Measurements from ENCODE around the gene UBE2E2.

Gene UBE2E2

GRCh38 chr3:23629181-23629894 is 426.2 kb downstream of the UBE2E2 start:
- Histone ChIP-seq H2AFZ (ENCODE audit: low read length) (no peak overlapping the region), H3F3A (ENCODE audit: insufficient read depth, low read length) (no peaks in the 10 kb centered on the region), H3K27me3 (ENCODE audit: insufficient read depth, low read length) (no peaks in the 10 kb centered on the region), H4K20me1 (ENCODE audit: insufficient read depth, low read length) (no peaks in the 10 kb centered on the region), H3K4me3 (ENCODE audit: low read depth, low read length, poor library complexity, severe bottlenecking) (no peak overlapping the region), H3K4me1 (ENCODE audit: insufficient read depth, low read length, severe bottlenecking) (no peaks in the 10 kb centered on the region), H3K9me2 (ENCODE audit: low read depth, low read length) (no peaks in the 10 kb centered on the region), H3K79me2 (ENCODE audit: insufficient read depth, low read length) (no peaks in the 10 kb centered on the region), H3K36me3 (ENCODE audit: insufficient read depth, low read length) (no peaks in the 10 kb centered on the region), H3K27ac (ENCODE audit: low read depth, low read length, poor library complexity, severe bottlenecking) (no peak overlapping the region), H3K9ac (ENCODE audit: low read length) (no peak overlapping the region), H3K9me3 (ENCODE audit: low read length) (no peaks in the 10 kb centered on the region), H3K4me2 (ENCODE audit: low read length) (no peak overlapping the region)
- TF ChIP-seq EZH2 (IDR thresholded peaks at IDR 0.05; ENCODE audit: borderline replicate concordance, low read length) (no peak), CTCF (IDR thresholded peaks at IDR 0.05; ENCODE audit: low read length) (no peak)

- no peak overlapping the region for H3K27ac ChIP-seq (ENCODE audit: low read depth, low read length, poor library complexity, severe bottlenecking)
- no peak overlapping the region for H3K9ac ChIP-seq (ENCODE audit: low read length)
- H3K9me3 ChIP-seq (ENCODE audit: low read length) = peaks cover 6% of the 10 kb centered on the region; the same call in 1 of the 2 replicates
- no peak overlapping the region for H2AFZ ChIP-seq (ENCODE audit: low read length)
- H3F3A ChIP-seq (ENCODE audit: insufficient read depth, low read length) = no peaks in the 10 kb centered on the region
- H3K4me3 ChIP-seq (ENCODE audit: low read depth, low read length, poor library complexity, severe bottlenecking) = no peak overlapping the region
- no peaks in the 10 kb centered on the region for H3K36me3 ChIP-seq (ENCODE audit: insufficient read depth, low read length)
- no peak for TF ChIP-seq CTCF (IDR thresholded peaks at IDR 0.05; ENCODE audit: low read length)
- no peak overlapping the region for H3K4me2 ChIP-seq (ENCODE audit: low read length)
- no peaks in the 10 kb centered on the region for H3K4me1 ChIP-seq (ENCODE audit: insufficient read depth, low read length, severe bottlenecking)
- no peaks in the 10 kb centered on the region for H3K79me2 ChIP-seq (ENCODE audit: insufficient read depth, low read length)
- H3K9me2 ChIP-seq (ENCODE audit: low read depth, low read length) = no peaks in the 10 kb centered on the region
- no peaks in the 10 kb centered on the region for H4K20me1 ChIP-seq (ENCODE audit: insufficient read depth, low read length)
- H3K27me3 ChIP-seq (ENCODE audit: insufficient read depth, low read length) = no peaks in the 10 kb centered on the region
Measured at GRCh38 chr3:23633261-23633960, 430.3 kb downstream of the UBE2E2 start.

GRCh38 chr3:23637339-23637738 is 434.2 kb downstream of the UBE2E2 start:
- Histone ChIP-seq H3K4me2 (ENCODE audit: low read length) (no peak overlapping the region), H3K9me2 (ENCODE audit: low read depth, low read length) (no peaks in the 10 kb centered on the region), H3K4me1 (ENCODE audit: insufficient read depth, low read length, severe bottlenecking) (peaks cover 5% of the 10 kb centered on the region), H3K9ac (ENCODE audit: low read length) (no peak overlapping the region), H4K20me1 (ENCODE audit: insufficient read depth, low read length) (no peaks in the 10 kb centered on the region), H3K4me3 (ENCODE audit: low read depth, low read length, poor library complexity, severe bottlenecking) (no peak overlapping the region), H3F3A (ENCODE audit: insufficient read depth, low read length) (no peaks in the 10 kb centered on the region), H3K79me2 (ENCODE audit: insufficient read depth, low read length) (no peaks in the 10 kb centered on the region), H3K9me3 (ENCODE audit: low read length) (peaks cover 6% of the 10 kb centered on the region; the same call in 1 of the 2 replicates), H3K27ac (ENCODE audit: low read depth, low read length, poor library complexity, severe bottlenecking) (no peak overlapping the region), H2AFZ (ENCODE audit: low read length) (no peak overlapping the region), H3K27me3 (ENCODE audit: insufficient read depth, low read length) (no peaks in the 10 kb centered on the region), H3K36me3 (ENCODE audit: insufficient read depth, low read length) (no peaks in the 10 kb centered on the region)
- no peak for TF ChIP-seq EZH2 (IDR thresholded peaks at IDR 0.05; ENCODE audit: borderline replicate concordance, low read length)
- TF ChIP-seq CTCF (IDR thresholded peaks at IDR 0.05; ENCODE audit: low read length) = no peak
